ENCODE data around the gene UBQLNL. TPM values are rescaled to one million over a fixed set of nuclear protein-coding genes. Genes with fewer than 3 reads are reported as not detected.

UBQLNL gene
- polyA plus RNA-seq, 1 donor (not counting 4 experiments of a cell fraction or from before 2014, with no cell fraction given), result 0.12 TPM

GRCh38 chr11:5476186-5476819 lies 40.2 kb downstream of the UBQLNL start:
- dilution Hi-C loops (cut with MboI; ENCODE audit: extremely low pct_ligation_motif_present, low sequenced_read_pairs), result no loop called here

DNA sequence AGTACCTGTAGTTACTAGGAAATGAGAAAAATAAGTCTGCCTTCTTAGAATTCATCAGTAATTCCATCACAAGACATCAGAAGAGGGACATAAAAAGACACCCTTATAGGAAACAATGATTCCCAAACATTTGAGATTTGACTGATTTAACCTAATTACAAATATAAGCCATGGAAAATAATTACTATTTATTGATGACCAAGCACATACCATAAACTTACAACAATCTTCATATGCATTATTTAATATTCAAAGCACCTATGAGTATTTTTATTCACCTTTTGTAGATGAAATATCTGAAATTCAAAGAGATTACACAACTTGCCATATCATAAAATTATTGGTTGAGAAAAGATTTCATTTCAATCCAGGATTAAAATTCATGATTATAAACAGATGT lies 42.6 kb downstream of the UBQLNL start:
- Histone ChIP-seq H3K4me3 (ENCODE audit: control insufficient read depth in 2 of 3, extremely low read depth in 1 of 3, insufficient read depth in 2 of 3, low read depth in 1 of 3, low read length in 3 of 3) (no peak overlapping the region), H3K79me2 (ENCODE audit: control insufficient read depth, insufficient read depth, low read length) (no peaks in the 10 kb centered on the region), H3K4me1 (ENCODE audit: control insufficient read depth, extremely low read depth, insufficient read depth, low read length) (no peaks in the 10 kb centered on the region), H4K20me1 (ENCODE audit: control insufficient read depth, extremely low read depth, insufficient read depth, low read length) (no peaks in the 10 kb centered on the region), H3K9me3 (ENCODE audit: control insufficient read depth, low read depth, low read length) (no peaks in the 10 kb centered on the region), H3K27me3 (ENCODE audit: control insufficient read depth, extremely low read depth, insufficient read depth, low read length) (no peaks in the 10 kb centered on the region), H3K4me2 (ENCODE audit: control insufficient read depth, extremely low read depth, insufficient read depth, low read depth, low read length) (no peak overlapping the region), H2AFZ (ENCODE audit: control insufficient read depth, low read length) (no peak overlapping the region), H3K36me3 (ENCODE audit: control insufficient read depth in 2 of 2, extremely low read depth in 1 of 2, insufficient read depth in 2 of 2, low read length in 2 of 2) (no peaks in the 10 kb centered on the region), H3K9me1 (ENCODE audit: control insufficient read depth, extremely low read depth, insufficient read depth, low read length) (no peaks in the 10 kb centered on the region), H3K27ac (ENCODE audit: control insufficient read depth, insufficient read depth, low read length) (no peak overlapping the region), H3K9ac (ENCODE audit: control insufficient read depth, extremely low read depth, insufficient read depth, low read length) (no peak overlapping the region)
- no peak for FAIRE-seq
- TF ChIP-seq CTCF (optimal IDR thresholded peaks at IDR 0.05 in 1 of 3, IDR thresholded peaks at IDR 0.05 in 1 of 3, conservative IDR thresholded peaks at IDR 0.05 in 1 of 3; ENCODE audit: extremely low read depth in 1 of 3, insufficient read depth in 2 of 3, low read length in 3 of 3) (no peak), EZH2 (IDR thresholded peaks at IDR 0.05; ENCODE audit: low read length) (no peak)
- DNase-seq (ENCODE audit: low read depth, low spot score), result no peak
- dilution Hi-C loops (cut with MboI; ENCODE audit: extremely low pct_ligation_motif_present, low sequenced_read_pairs), result no loop called here

More at GRCh38 chr11:5476186-5476819, 40.2 kb downstream of the UBQLNL start:
- no peaks in the 10 kb centered on the region for H3K36me3 ChIP-seq (ENCODE audit: control insufficient read depth in 2 of 2, extremely low read depth in 1 of 2, insufficient read depth in 2 of 2, low read length in 2 of 2)
- TF ChIP-seq CTCF (optimal IDR thresholded peaks at IDR 0.05 in 1 of 3, IDR thresholded peaks at IDR 0.05 in 1 of 3, conservative IDR thresholded peaks at IDR 0.05 in 1 of 3; ENCODE audit: extremely low read depth in 1 of 3, insufficient read depth in 2 of 3, low read length in 3 of 3), result peak; percentile 75 to 80 (median 80)
- TF ChIP-seq EZH2 (IDR thresholded peaks at IDR 0.05; ENCODE audit: low read length), result no peak
- no peak overlapping the region for H3K4me2 ChIP-seq (ENCODE audit: control insufficient read depth, extremely low read depth, insufficient read depth, low read depth, low read length)
- H3K9me3 ChIP-seq (ENCODE audit: control insufficient read depth, low read depth, low read length), result no peaks in the 10 kb centered on the region
- no peak overlapping the region for H3K27ac ChIP-seq (ENCODE audit: control insufficient read depth, insufficient read depth, low read length)
- no peaks in the 10 kb centered on the region for H3K79me2 ChIP-seq (ENCODE audit: control insufficient read depth, insufficient read depth, low read length)
- no peak overlapping the region for H2AFZ ChIP-seq (ENCODE audit: control insufficient read depth, low read length)
- no peak overlapping the region for H3K9ac ChIP-seq (ENCODE audit: control insufficient read depth, extremely low read depth, insufficient read depth, low read length)
- FAIRE-seq (no peak), DNase-seq (ENCODE audit: low read depth, low spot score) (peak; percentile 13)
- no peak overlapping the region for H3K4me3 ChIP-seq (ENCODE audit: control insufficient read depth in 2 of 3, extremely low read depth in 1 of 3, insufficient read depth in 2 of 3, low read depth in 1 of 3, low read length in 3 of 3)
- H3K4me1 ChIP-seq (ENCODE audit: control insufficient read depth, extremely low read depth, insufficient read depth, low read length), result no peaks in the 10 kb centered on the region
- H4K20me1 ChIP-seq (ENCODE audit: control insufficient read depth, extremely low read depth, insufficient read depth, low read length), result no peaks in the 10 kb centered on the region
- no peaks in the 10 kb centered on the region for H3K27me3 ChIP-seq (ENCODE audit: control insufficient read depth, extremely low read depth, insufficient read depth, low read length)
- no peaks in the 10 kb centered on the region for H3K9me1 ChIP-seq (ENCODE audit: control insufficient read depth, extremely low read depth, insufficient read depth, low read length)

Measured in keratinocyte (primary cell).